ENCODE data around the gene CHKA. TPM values are rescaled to one million over a fixed set of nuclear protein-coding genes. Genes with fewer than 3 reads are reported as not detected.

Gene CHKA
- total RNA-seq, 1 experiment from 2014 or later, result 35.8 TPM

- H3K9ac ChIP-seq (ENCODE audit: low read length), result peak overlapping the region; percentile 72
- H3K27ac ChIP-seq (ENCODE audit: low read length), result peak overlapping the region; percentile 81
- H3K4me2 ChIP-seq (ENCODE audit: low read depth, low read length, poor library complexity, severe bottlenecking), result peak overlapping the region; percentile 72
- H2AFZ ChIP-seq (ENCODE audit: low read length), result no peak overlapping the region
- H3K27me3 ChIP-seq (ENCODE audit: low read length), result no peaks in the 10 kb centered on the region
- no peaks in the 10 kb centered on the region for H3K36me3 ChIP-seq (ENCODE audit: insufficient read depth, low read length)
- peaks cover 9% of the 10 kb centered on the region; the same call in 1 of the 2 replicates for H3K79me2 ChIP-seq (ENCODE audit: low read length)
- H3K9me3 ChIP-seq (ENCODE audit: low read length), result no peaks in the 10 kb centered on the region
- peaks cover 40% of the 10 kb centered on the region for H3K4me1 ChIP-seq (ENCODE audit: low read length)
- H3K9me2 ChIP-seq (replicated peaks; ENCODE audit: insufficient read depth, low read length), result no peaks in the 10 kb centered on the region
- H3K4me3 ChIP-seq (ENCODE audit: low read length), result peak overlapping the region; percentile 71
- no peak for DNase-seq
- no peaks in the 10 kb centered on the region for H4K20me1 ChIP-seq (ENCODE audit: insufficient read depth, low read depth, low read length)
Observed at GRCh38 chr11:68040957-68041591, 80.1 kb downstream of the CHKA start.

DNA sequence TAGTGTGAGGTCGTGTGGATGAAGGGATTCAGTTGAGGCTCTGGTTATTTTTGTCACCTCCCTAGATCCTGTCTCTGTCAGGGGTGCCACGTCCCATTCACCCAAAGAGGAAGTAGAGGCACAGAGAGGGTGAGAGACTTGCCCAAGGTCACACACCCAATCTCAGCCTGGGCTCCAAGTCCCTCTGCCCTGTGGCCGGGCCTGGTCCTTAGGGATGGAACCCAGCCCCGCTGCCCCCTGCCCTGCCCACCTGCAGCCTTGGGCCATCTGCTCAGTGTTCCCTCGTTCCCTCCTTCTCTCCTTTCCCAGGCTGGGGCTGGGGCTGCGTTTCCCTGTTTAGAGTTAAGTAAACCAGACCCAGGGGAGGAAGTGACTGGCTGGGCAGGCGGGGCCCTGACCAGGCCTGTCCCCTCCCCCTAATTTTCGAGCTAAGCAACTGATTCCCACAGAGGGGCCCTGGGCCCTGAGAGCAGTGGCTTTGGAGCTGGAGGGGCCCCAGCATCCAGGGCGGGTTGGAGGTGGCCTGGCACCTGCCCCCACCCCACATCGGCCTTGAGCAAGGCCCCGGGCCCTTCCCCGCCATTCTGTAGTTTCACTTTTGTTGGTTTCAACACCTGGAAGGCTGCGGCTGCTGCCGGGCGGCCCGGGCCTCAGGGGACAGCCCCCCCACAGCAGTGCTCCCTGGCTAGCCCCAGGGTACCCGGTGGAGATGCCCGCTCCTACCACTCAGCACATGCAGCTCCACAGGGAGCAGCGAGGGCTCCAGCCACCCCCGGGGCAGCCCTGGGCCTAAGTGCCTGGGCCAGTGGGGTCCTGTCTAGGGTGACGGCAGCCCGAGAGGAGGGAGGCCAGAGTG lies 80.9 kb downstream of the CHKA start:
- peak; percentile 80 for DNase-seq
- Histone ChIP-seq H3K27me3 (ENCODE audit: low read length) (no peaks in the 10 kb centered on the region), H3K36me3 (ENCODE audit: insufficient read depth, low read length) (no peaks in the 10 kb centered on the region), H3K9me3 (ENCODE audit: low read length) (no peaks in the 10 kb centered on the region), H3K27ac (ENCODE audit: low read length) (peak overlapping the region; percentile 81), H3K79me2 (ENCODE audit: low read length) (peaks cover 9% of the 10 kb centered on the region; the same call in 1 of the 2 replicates), H3K4me3 (ENCODE audit: low read length) (peak overlapping the region; percentile 71), H2AFZ (ENCODE audit: low read length) (peak overlapping the region; percentile 48; the same call in 1 of the 2 replicates), H3K9me2 (replicated peaks; ENCODE audit: insufficient read depth, low read length) (no peaks in the 10 kb centered on the region), H3K9ac (ENCODE audit: low read length) (peak overlapping the region; percentile 72), H4K20me1 (ENCODE audit: insufficient read depth, low read depth, low read length) (no peaks in the 10 kb centered on the region), H3K4me1 (ENCODE audit: low read length) (peaks cover 40% of the 10 kb centered on the region), H3K4me2 (ENCODE audit: low read depth, low read length, poor library complexity, severe bottlenecking) (peak overlapping the region; percentile 72)

DNA sequence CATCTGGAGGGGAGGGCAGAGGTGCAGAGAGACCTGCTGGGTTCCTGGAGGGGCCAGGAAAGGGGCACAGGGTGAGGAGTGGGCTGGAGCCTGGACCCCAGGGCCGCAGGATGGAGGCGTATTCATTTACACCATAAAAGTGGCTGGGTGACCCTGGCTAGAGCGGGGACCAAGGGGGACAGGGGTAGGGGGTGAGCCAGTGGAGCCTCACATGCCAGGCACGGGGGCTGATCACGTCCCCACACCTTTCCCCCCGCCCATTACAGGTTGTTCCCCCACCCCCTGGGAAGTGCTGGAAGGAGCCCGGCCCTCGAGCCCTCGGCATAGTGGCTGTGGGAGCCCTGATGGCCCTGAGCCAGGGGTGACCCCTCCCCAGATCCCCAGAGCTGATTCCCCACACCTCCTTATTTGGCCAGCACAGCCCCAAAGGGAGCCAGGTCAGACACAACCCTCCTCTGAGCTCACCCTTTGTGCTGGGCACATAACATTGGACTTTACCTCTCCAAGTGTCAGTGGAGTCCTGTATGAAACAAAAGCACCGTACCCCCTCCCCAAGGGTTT lies 81.6 kb downstream of the CHKA start:
- peak overlapping the region; percentile 81 for H3K27ac ChIP-seq (ENCODE audit: low read length)
- H3K9me3 ChIP-seq (ENCODE audit: low read length), result no peaks in the 10 kb centered on the region
- H3K27me3 ChIP-seq (ENCODE audit: low read length), result no peaks in the 10 kb centered on the region
- no peaks in the 10 kb centered on the region for H4K20me1 ChIP-seq (ENCODE audit: insufficient read depth, low read depth, low read length)
- H3K36me3 ChIP-seq (ENCODE audit: insufficient read depth, low read length), result no peaks in the 10 kb centered on the region
- peaks cover 40% of the 10 kb centered on the region for H3K4me1 ChIP-seq (ENCODE audit: low read length)
- no peak for DNase-seq
- H3K9me2 ChIP-seq (replicated peaks; ENCODE audit: insufficient read depth, low read length), result no peaks in the 10 kb centered on the region
- H3K4me2 ChIP-seq (ENCODE audit: low read depth, low read length, poor library complexity, severe bottlenecking), result peak overlapping the region; percentile 72
- H3K9ac ChIP-seq (ENCODE audit: low read length), result peak overlapping the region; percentile 72
- peaks cover 9% of the 10 kb centered on the region; the same call in 1 of the 2 replicates for H3K79me2 ChIP-seq (ENCODE audit: low read length)
- H2AFZ ChIP-seq (ENCODE audit: low read length), result no peak overlapping the region; the same call in 1 of the 2 replicates
- peak overlapping the region; percentile 71 for H3K4me3 ChIP-seq (ENCODE audit: low read length)

GRCh38 chr11:68038718-68039525 lies 82.3 kb downstream of the CHKA start, which contains the start of gene TCIRG1:
Gene TCIRG1, plus strand, starts transcription at chr11:68039025. Its CDS starts 2,247 bp downstream, at chr11:68041272.
- peak within 1 kb of the TSS; percentile 37; the same call in 1 of the 2 replicates for H2AFZ ChIP-seq (ENCODE audit: low read length)
- H3K9ac ChIP-seq (ENCODE audit: low read length), result peak within 1 kb of the TSS; percentile 72
- H3K4me3 ChIP-seq (ENCODE audit: low read length), result peak within 1 kb of the TSS; percentile 71
- no peaks in the 10 kb centered on the region for H3K9me2 ChIP-seq (replicated peaks; ENCODE audit: insufficient read depth, low read length)
- peak; percentile 82 for DNase-seq
- peaks cover 40% of the 10 kb centered on the region for H3K4me1 ChIP-seq (ENCODE audit: low read length)
- H3K79me2 ChIP-seq (ENCODE audit: low read length), result peaks cover 9% of the 10 kb centered on the region; the same call in 1 of the 2 replicates
- no peaks in the 10 kb centered on the region for H3K27me3 ChIP-seq (ENCODE audit: low read length)
- no peaks in the 10 kb centered on the region for H4K20me1 ChIP-seq (ENCODE audit: insufficient read depth, low read depth, low read length)
- peaks cover 3% of the 10 kb centered on the region; the same call in 1 of the 2 replicates for H3K36me3 ChIP-seq (ENCODE audit: insufficient read depth, low read length)
- peak within 1 kb of the TSS; percentile 72 for H3K4me2 ChIP-seq (ENCODE audit: low read depth, low read length, poor library complexity, severe bottlenecking)
- no peaks in the 10 kb centered on the region for H3K9me3 ChIP-seq (ENCODE audit: low read length)
- peak within 1 kb of the TSS; percentile 81 for H3K27ac ChIP-seq (ENCODE audit: low read length)

DNA sequence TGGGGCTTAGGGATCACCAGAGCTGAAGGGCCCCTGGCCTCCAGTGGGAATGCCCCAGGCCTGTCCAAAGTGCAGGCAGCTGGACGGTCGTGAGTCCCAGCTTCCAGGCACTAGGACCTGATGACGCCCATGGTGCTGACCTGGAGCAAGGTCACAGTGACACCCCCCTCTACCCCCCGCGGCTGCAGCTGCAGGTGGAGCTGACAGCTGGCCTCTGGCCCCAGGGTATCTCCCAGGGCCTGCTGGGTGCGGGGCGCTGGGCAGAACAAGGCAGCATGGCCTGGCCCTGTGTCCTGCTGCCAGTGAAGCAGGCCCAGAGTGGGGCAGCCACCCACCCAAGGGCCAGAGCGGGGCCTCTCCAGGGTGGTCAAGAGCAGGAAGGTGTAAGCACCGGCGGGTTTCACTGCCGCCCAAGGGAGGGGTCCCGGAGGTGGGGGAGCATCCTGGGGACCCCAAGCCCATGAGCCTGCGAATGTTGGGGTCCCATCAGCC lies 82.9 kb downstream of the CHKA start:
- Histone ChIP-seq H2AFZ (ENCODE audit: low read length) (peak overlapping the region; percentile 37; the same call in 1 of the 2 replicates), H3K79me2 (ENCODE audit: low read length) (peaks cover 9% of the 10 kb centered on the region; the same call in 1 of the 2 replicates), H4K20me1 (ENCODE audit: insufficient read depth, low read depth, low read length) (no peaks in the 10 kb centered on the region), H3K4me2 (ENCODE audit: low read depth, low read length, poor library complexity, severe bottlenecking) (peak overlapping the region; percentile 72), H3K27ac (ENCODE audit: low read length) (peak overlapping the region; percentile 81), H3K4me3 (ENCODE audit: low read length) (peak overlapping the region; percentile 71), H3K36me3 (ENCODE audit: insufficient read depth, low read length) (peaks cover 9% of the 10 kb centered on the region), H3K9me3 (ENCODE audit: low read length) (no peaks in the 10 kb centered on the region), H3K27me3 (ENCODE audit: low read length) (no peaks in the 10 kb centered on the region), H3K9me2 (replicated peaks; ENCODE audit: insufficient read depth, low read length) (no peaks in the 10 kb centered on the region), H3K4me1 (ENCODE audit: low read length) (peaks cover 40% of the 10 kb centered on the region), H3K9ac (ENCODE audit: low read length) (peak overlapping the region; percentile 72)
- DNase-seq, result no peak

- Histone ChIP-seq H3K27ac (ENCODE audit: low read length) (peak overlapping the region; percentile 81; the same call in 1 of the 2 replicates), H3K9ac (ENCODE audit: low read length) (peak overlapping the region; percentile 72; the same call in 1 of the 2 replicates), H3K9me2 (replicated peaks; ENCODE audit: insufficient read depth, low read length) (no peaks in the 10 kb centered on the region), H3K27me3 (ENCODE audit: low read length) (no peaks in the 10 kb centered on the region), H3K4me3 (ENCODE audit: low read length) (no peak overlapping the region), H3K4me2 (ENCODE audit: low read depth, low read length, poor library complexity, severe bottlenecking) (no peak overlapping the region), H3K4me1 (ENCODE audit: low read length) (peaks cover 40% of the 10 kb centered on the region), H3K79me2 (ENCODE audit: low read length) (peaks cover 12% of the 10 kb centered on the region), H3K36me3 (ENCODE audit: insufficient read depth, low read length) (peaks cover 9% of the 10 kb centered on the region), H2AFZ (ENCODE audit: low read length) (no peak overlapping the region), H4K20me1 (ENCODE audit: insufficient read depth, low read depth, low read length) (no peaks in the 10 kb centered on the region), H3K9me3 (ENCODE audit: low read length) (no peaks in the 10 kb centered on the region)
- no peak for DNase-seq
Observed at GRCh38 chr11:68037411-68038225, 83.6 kb downstream of the CHKA start.

GRCh38 chr11:68036717-68037239 lies 84.4 kb downstream of the CHKA start:
- no peak overlapping the region for H3K4me2 ChIP-seq (ENCODE audit: low read depth, low read length, poor library complexity, severe bottlenecking)
- H3K4me1 ChIP-seq (ENCODE audit: low read length), result peaks cover 44% of the 10 kb centered on the region
- H3K9me2 ChIP-seq (replicated peaks; ENCODE audit: insufficient read depth, low read length), result no peaks in the 10 kb centered on the region
- H3K27ac ChIP-seq (ENCODE audit: low read length), result no peak overlapping the region
- no peaks in the 10 kb centered on the region for H3K27me3 ChIP-seq (ENCODE audit: low read length)
- no peaks in the 10 kb centered on the region for H3K9me3 ChIP-seq (ENCODE audit: low read length)
- no peak overlapping the region for H2AFZ ChIP-seq (ENCODE audit: low read length)
- no peak overlapping the region for H3K4me3 ChIP-seq (ENCODE audit: low read length)
- H3K36me3 ChIP-seq (ENCODE audit: insufficient read depth, low read length), result peaks cover 9% of the 10 kb centered on the region
- peaks cover 20% of the 10 kb centered on the region for H3K79me2 ChIP-seq (ENCODE audit: low read length)
- DNase-seq, result no peak
- no peak overlapping the region for H3K9ac ChIP-seq (ENCODE audit: low read length)
- no peaks in the 10 kb centered on the region for H4K20me1 ChIP-seq (ENCODE audit: insufficient read depth, low read depth, low read length)

Data from Karpas-422 (cell line).